Loucy (cell line): Measurements from ENCODE around the gene CDK13.

Experiments used
- EZH2phosphoT487 ChIP-seq: fragments of 200-600 bp; IDR thresholded peaks from 2 replicates; pipeline ENCODE4 v1.6.1; 2018; ENCODE audit warnings: antibody characterized with exemption, mild to moderate bottlenecking, moderate library complexity, borderline replicate concordance
- TF ChIP-seq, protein P1 (sequence below): fragments of 200-600 bp; sonication (generic); conservative IDR thresholded peaks from 2 replicates; pipeline ENCODE4 v1.5.1; 2014; ENCODE audit warnings: mild to moderate bottlenecking, antibody characterized with exemption, low read length

GRCh38 chr7:39973801-39974200, 23.7 kb downstream of the CDK13 start:
- TF ChIP-seq, protein P1, sequence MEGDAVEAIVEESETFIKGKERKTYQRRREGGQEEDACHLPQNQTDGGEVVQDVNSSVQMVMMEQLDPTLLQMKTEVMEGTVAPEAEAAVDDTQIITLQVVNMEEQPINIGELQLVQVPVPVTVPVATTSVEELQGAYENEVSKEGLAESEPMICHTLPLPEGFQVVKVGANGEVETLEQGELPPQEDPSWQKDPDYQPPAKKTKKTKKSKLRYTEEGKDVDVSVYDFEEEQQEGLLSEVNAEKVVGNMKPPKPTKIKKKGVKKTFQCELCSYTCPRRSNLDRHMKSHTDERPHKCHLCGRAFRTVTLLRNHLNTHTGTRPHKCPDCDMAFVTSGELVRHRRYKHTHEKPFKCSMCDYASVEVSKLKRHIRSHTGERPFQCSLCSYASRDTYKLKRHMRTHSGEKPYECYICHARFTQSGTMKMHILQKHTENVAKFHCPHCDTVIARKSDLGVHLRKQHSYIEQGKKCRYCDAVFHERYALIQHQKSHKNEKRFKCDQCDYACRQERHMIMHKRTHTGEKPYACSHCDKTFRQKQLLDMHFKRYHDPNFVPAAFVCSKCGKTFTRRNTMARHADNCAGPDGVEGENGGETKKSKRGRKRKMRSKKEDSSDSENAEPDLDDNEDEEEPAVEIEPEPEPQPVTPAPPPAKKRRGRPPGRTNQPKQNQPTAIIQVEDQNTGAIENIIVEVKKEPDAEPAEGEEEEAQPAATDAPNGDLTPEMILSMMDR = no peak
- TF ChIP-seq EZH2phosphoT487 = no peak
